Activated CD8-positive, alpha-beta memory T cell treated with anti-CD3 and anti-CD28 coated beads for 4 hours (primary cell): ENCODE data around the gene CFAP99.

Experiments
- DNase-seq, 2 donors: peaks; one replicate each; pipeline ENCODE4 v3.0.0-alpha.2; 2020; ENCODE audit warnings: low read depth in 2 of 2

CFAP99 gene

GRCh38 chr4:2390784-2391421, 27.9 kb upstream of the CFAP99 start:
- DNase-seq: no peak

- no peak for DNase-seq
These were observed 25.1 kb upstream of the CFAP99 start for GRCh38 chr4:2393353-2394270.

- DNase-seq: no peak
These were observed 24.2 kb upstream of the CFAP99 start for GRCh38 chr4:2394528-2394927.

GRCh38 chr4:2395038-2395437, 23.7 kb upstream of the CFAP99 start:
- no peak for DNase-seq

GRCh38 chr4:2395584-2395983, 23.2 kb upstream of the CFAP99 start:
- no peak for DNase-seq

- DNase-seq: no peak
These were observed 21.9 kb upstream of the CFAP99 start for GRCh38 chr4:2396781-2397368.

GRCh38 chr4:2397596-2398379, 21.0 kb upstream of the CFAP99 start:
- no peak for DNase-seq

GRCh38 chr4:2399216-2399615, 19.5 kb upstream of the CFAP99 start:
- no peak for DNase-seq

- no peak for DNase-seq
These were observed 19.0 kb upstream of the CFAP99 start for GRCh38 chr4:2399631-2400190.

- no peak for DNase-seq
These were observed 17.7 kb upstream of the CFAP99 start for GRCh38 chr4:2400841-2401609.

GRCh38 chr4:2401610-2401983, 17.2 kb upstream of the CFAP99 start:
- DNase-seq: no peak

- no peak for DNase-seq
These were observed 16.5 kb upstream of the CFAP99 start for GRCh38 chr4:2402048-2402842.

- no peak for DNase-seq
These were observed 15.8 kb upstream of the CFAP99 start for GRCh38 chr4:2402941-2403340.

GRCh38 chr4:2406406-2406805, 12.3 kb upstream of the CFAP99 start:
- no peak for DNase-seq

GRCh38 chr4:2406920-2407319, 11.8 kb upstream of the CFAP99 start:
- no peak for DNase-seq

GRCh38 chr4:2407991-2408342, 10.8 kb upstream of the CFAP99 start:
- DNase-seq: no peak

- DNase-seq: no peak
These were observed 10.3 kb upstream of the CFAP99 start for GRCh38 chr4:2408401-2408958.

- no peak for DNase-seq
These were observed 9.8 kb upstream of the CFAP99 start for GRCh38 chr4:2408976-2409375.

GRCh38 chr4:2409381-2409783, 9.4 kb upstream of the CFAP99 start:
- no peak for DNase-seq
